Measurements from ENCODE around the gene UTS2B. TPM values are rescaled to one million over a fixed set of nuclear protein-coding genes. Genes with fewer than 3 reads are reported as not detected.

Gene UTS2B
- total RNA-seq, 1 donor from 2014 or later = not detected

- H3K4me3 ChIP-seq (ENCODE audit: low read depth, low read length) = no peak overlapping the region
- DNase-seq (ENCODE audit: low read depth) = no peak
- no peak for FAIRE-seq
- TF ChIP-seq CTCF (IDR thresholded peaks at IDR 0.05; ENCODE audit: insufficient read depth, low read length, severe bottlenecking) = no peak
- H3K27me3 ChIP-seq (ENCODE audit: control insufficient read depth, insufficient read depth, low read length) = no peaks in the 10 kb centered on the region
- H3K36me3 ChIP-seq (ENCODE audit: control insufficient read depth, insufficient read depth, low read length) = no peaks in the 10 kb centered on the region
These were observed 69.7 kb downstream of the UTS2B start for GRCh38 chr3:191260431-191261303.

- DNase-seq (ENCODE audit: low read depth) (no peak), FAIRE-seq (no peak)
- H3K27me3 ChIP-seq (ENCODE audit: control insufficient read depth, insufficient read depth, low read length) = no peaks in the 10 kb centered on the region
- no peak for TF ChIP-seq CTCF (IDR thresholded peaks at IDR 0.05; ENCODE audit: insufficient read depth, low read length, severe bottlenecking)
- H3K36me3 ChIP-seq (ENCODE audit: control insufficient read depth, insufficient read depth, low read length) = no peaks in the 10 kb centered on the region
- H3K4me3 ChIP-seq (ENCODE audit: low read depth, low read length) = no peak overlapping the region
These were observed 70.8 kb downstream of the UTS2B start for GRCh38 chr3:191259486-191259885.

GRCh38 chr3:191257286-191257685 is 73.0 kb downstream of the UTS2B start:
- no peak overlapping the region for H3K4me3 ChIP-seq (ENCODE audit: low read depth, low read length)
- DNase-seq (ENCODE audit: low read depth) (no peak), FAIRE-seq (no peak)
- no peak for TF ChIP-seq CTCF (IDR thresholded peaks at IDR 0.05; ENCODE audit: insufficient read depth, low read length, severe bottlenecking)
- no peaks in the 10 kb centered on the region for H3K27me3 ChIP-seq (ENCODE audit: control insufficient read depth, insufficient read depth, low read length)
- no peaks in the 10 kb centered on the region for H3K36me3 ChIP-seq (ENCODE audit: control insufficient read depth, insufficient read depth, low read length)

- TF ChIP-seq CTCF (IDR thresholded peaks at IDR 0.05; ENCODE audit: insufficient read depth, low read length, severe bottlenecking) = no peak
- no peaks in the 10 kb centered on the region for H3K27me3 ChIP-seq (ENCODE audit: control insufficient read depth, insufficient read depth, low read length)
- H3K36me3 ChIP-seq (ENCODE audit: control insufficient read depth, insufficient read depth, low read length) = no peaks in the 10 kb centered on the region
- FAIRE-seq (no peak), DNase-seq (ENCODE audit: low read depth) (no peak)
- no peak overlapping the region for H3K4me3 ChIP-seq (ENCODE audit: low read depth, low read length)
These were observed 73.9 kb downstream of the UTS2B start for GRCh38 chr3:191256405-191256804.

- FAIRE-seq = no peak
- TF ChIP-seq CTCF (IDR thresholded peaks at IDR 0.05; ENCODE audit: insufficient read depth, low read length, severe bottlenecking) = no peak
- Histone ChIP-seq H3K4me3 (ENCODE audit: low read depth, low read length) (no peak overlapping the region), H3K36me3 (ENCODE audit: control insufficient read depth, insufficient read depth, low read length) (no peaks in the 10 kb centered on the region), H3K27me3 (ENCODE audit: control insufficient read depth, insufficient read depth, low read length) (no peaks in the 10 kb centered on the region)
- DNase-seq (ENCODE audit: low read depth) = no peak
These were observed 75.2 kb downstream of the UTS2B start for GRCh38 chr3:191255156-191255555.

Measured in bronchial epithelial cell (primary cell).